ENCODE data around the gene TGFB1.

- no peak for TF ChIP-seq EZH2phosphoT487 (IDR thresholded peaks at IDR 0.05; ENCODE audit: borderline replicate concordance)
- TF ChIP-seq, protein P1, sequence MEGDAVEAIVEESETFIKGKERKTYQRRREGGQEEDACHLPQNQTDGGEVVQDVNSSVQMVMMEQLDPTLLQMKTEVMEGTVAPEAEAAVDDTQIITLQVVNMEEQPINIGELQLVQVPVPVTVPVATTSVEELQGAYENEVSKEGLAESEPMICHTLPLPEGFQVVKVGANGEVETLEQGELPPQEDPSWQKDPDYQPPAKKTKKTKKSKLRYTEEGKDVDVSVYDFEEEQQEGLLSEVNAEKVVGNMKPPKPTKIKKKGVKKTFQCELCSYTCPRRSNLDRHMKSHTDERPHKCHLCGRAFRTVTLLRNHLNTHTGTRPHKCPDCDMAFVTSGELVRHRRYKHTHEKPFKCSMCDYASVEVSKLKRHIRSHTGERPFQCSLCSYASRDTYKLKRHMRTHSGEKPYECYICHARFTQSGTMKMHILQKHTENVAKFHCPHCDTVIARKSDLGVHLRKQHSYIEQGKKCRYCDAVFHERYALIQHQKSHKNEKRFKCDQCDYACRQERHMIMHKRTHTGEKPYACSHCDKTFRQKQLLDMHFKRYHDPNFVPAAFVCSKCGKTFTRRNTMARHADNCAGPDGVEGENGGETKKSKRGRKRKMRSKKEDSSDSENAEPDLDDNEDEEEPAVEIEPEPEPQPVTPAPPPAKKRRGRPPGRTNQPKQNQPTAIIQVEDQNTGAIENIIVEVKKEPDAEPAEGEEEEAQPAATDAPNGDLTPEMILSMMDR (conservative IDR thresholded peaks at IDR 0.05; ENCODE audit: low read length) = no peak
Measured at GRCh38 chr19:41391618-41392017, 37.9 kb upstream of the TGFB1 start.

All from Loucy (cell line).